NCI-H774 (cell line): ENCODE results near the gene FAM151A.

ENCODE experiments used
- DNase-seq: peaks from one replicate; lab custom pipeline; 2025; lab: John Stamatoyannopoulos, UW

FAM151A gene

GRCh38 chr1:54604051-54604450, 19.3 kb downstream of the FAM151A start:
- no peak for DNase-seq

DNA sequence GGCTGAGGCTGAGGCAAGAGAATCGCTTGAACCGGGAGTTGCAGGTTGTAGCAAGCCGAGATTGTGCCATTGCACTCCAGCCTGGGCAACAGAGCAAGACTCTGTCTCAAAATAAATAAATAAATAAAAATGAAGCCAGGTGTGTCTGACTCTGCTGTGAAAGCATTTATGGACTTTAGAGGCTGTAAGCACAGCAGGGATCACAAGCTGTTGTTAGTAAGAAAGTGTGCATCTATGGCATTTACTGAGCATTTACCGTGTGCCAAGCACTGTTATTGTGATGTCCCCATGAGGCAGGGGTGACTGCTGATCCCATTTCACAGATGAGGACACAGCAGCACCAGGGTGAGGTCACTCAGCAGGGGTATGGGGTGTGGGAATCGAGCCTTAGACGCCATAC, 20.1 kb downstream of the FAM151A start:
- no peak for DNase-seq

DNA sequence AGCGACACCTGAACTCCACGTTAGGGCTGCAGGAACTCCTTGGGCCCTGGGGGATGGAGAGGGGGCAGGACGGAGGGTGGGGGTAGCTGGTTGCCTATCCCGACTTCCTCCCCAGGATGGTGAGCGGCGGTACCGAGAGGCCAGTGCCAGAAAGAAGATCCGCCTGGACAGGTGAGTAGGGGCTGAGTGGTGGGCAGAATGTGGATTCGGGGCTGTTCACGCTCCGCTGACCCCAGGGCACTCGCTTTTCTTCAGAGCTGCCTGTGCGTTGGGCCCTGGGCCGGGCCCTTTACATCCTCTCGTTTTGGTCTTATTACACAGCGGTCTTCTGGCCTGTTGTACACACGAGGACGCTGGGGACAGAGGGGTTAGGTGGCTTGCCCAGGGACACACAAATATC, 20.8 kb downstream of the FAM151A start:
- no peak for DNase-seq

- no peak for DNase-seq
These were observed 21.6 kb downstream of the FAM151A start for GRCh38 chr1:54601730-54602129.

- DNase-seq = no peak
These were observed 22.2 kb downstream of the FAM151A start for GRCh38 chr1:54600947-54601721.

DNA sequence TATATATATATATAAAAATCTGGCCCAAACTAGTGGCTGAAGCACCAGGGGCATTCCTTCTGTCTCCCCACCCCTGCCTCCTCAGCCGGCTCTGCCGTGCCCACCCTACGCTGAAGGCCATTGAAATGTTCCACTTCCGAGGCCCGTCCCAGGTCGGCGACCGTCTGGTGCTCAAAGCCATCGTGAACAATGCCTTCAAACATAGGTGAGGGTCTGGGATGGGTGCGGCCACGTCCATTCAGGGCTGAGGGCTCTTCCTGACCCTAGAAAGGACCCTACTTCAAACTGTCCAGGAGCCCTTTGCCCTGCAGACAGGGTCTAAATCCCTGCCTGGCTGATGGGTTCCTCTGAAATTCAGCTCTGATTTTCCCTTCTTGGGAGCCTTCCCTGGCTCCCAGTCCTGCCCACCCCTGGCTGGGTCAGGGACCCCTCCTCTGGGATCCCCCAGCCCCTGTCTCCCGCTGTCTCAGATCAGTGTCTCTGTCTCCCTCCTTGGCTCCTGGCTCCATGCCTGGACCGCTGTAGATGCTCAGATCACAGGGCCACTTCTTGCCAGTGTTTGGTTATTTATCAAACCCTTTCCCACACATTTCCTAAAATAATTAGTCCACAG, 24.0 kb downstream of the FAM151A start:
- no peak for DNase-seq

- no peak for DNase-seq
These were observed 25.8 kb downstream of the FAM151A start for GRCh38 chr1:54597455-54598030.

DNA sequence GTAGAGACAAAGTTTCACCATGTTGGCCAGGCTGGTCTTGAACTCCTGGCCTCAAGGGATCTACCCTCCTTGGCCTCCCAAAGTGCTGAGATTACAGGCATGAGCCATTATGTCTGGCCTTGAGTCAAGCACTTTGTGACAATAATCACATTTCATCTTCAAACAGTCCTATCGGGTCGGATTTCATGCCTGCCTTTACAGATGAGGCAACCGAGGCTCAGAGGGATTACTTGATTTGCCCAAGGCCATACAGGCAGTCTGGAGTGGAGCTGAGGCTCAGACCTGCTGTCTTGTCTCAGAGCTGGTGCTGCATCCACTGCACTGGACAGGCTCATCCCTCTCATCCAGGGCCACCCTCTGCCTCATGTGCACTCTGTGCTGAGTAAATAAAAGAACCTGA, 26.6 kb downstream of the FAM151A start:
- DNase-seq = no peak

DNA sequence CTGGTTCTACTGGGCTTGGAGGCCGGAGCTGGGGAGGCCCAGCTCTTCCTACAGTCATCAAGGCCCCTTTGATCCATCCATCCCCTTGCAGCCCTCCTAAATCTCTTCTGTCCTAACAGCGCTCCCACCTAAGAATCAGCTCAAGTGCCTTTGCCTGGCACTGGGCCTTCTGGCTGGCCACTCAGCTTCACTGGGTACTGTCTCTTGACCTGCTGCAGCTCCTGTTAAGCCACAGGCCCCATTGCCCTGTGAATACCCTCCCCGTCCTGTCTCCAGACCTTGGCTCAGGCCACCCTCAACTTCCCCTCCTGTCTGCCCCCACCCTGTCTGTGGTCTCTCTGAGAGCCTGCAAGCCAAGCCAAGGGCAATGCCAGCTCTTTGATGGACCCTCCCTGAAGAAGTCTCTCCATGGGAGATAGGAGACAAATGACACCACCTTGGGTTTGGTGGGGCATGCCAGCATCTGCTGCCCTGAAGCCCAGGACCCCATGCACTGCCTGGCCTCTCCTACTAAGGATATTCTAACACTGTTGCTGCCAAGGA, 27.3 kb downstream of the FAM151A start:
- DNase-seq = no peak

GRCh38 chr1:54594463-54594862, 28.9 kb downstream of the FAM151A start:
- no peak for DNase-seq

DNA sequence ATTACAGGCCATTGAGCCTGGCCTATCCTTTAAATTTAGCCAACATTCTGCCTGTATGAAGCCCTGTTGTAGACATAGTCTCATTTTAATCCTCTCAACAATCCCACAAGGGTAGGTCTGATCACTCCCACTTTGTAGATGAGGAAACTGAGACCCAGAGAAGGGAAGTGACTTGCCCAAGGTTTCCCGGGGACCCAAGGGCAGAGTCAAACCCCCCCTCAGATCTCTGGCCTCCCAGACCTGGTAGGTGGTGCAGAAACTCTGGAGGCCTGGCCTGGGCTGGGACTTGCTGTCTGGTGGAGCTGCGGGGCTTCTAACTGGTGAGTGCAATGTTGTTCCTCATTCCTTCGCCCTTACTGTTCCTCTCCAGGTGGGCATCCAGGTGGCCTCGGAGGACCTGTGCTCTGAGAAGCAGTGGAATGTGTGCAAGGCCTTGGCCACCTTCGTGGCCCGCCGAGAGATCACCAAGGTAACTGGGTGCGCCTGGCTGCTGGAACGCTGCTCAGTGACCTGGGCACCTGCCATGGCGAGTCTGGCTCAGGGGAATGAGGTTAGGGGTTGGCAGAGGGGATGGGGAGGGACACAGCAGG, 29.7 kb downstream of the FAM151A start:
- no peak for DNase-seq

DNA sequence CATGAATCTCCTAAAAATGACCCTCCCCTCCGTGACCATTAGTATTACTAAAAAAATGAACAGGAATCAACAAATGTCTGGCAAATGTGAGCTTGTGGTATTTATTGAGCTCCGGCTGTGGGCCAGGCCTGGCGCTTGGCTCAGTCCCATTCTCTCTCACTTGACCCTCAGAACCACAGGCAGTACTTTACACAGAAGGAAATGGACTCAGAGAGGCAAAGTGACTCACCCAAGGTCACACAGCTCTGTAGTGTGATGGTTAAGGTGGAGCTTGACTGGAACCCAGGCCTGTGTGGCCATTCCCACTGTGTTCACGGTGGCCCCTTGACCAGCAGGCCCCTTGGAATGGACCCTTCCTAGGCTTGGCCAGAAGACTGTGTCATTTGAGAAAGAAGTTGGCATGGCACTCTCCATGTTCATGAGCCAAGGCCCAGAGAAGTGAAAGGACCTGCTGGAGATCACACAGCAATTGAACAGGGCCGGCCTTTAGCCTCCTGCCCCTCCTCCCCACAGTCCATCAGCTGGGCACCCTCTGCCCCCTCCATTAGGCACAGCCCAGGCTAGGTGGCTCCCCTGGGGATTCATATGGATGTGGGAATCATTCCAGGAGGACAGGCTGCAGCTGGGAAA, 32.1 kb downstream of the FAM151A start:
- no peak for DNase-seq

DNA sequence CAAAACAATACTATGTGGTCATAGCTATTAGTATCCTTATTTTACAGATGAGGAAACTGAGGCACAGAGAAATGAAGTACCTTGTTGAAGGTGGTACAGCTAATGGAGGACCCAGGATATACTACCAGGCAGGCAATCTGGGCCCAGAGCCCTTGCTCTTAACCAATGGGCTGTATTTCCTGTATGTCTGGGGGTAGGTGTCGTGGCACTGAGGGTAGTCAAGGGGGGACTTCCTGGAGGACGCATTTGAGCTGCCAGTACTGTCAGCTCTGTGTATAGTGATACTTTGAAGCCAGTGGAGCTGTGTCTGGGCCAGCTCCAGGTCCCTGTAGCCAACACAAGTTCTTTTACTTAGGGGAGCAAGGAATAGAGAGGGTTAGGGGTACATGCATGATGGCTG, 34.9 kb downstream of the FAM151A start:
- no peak for DNase-seq

DNA sequence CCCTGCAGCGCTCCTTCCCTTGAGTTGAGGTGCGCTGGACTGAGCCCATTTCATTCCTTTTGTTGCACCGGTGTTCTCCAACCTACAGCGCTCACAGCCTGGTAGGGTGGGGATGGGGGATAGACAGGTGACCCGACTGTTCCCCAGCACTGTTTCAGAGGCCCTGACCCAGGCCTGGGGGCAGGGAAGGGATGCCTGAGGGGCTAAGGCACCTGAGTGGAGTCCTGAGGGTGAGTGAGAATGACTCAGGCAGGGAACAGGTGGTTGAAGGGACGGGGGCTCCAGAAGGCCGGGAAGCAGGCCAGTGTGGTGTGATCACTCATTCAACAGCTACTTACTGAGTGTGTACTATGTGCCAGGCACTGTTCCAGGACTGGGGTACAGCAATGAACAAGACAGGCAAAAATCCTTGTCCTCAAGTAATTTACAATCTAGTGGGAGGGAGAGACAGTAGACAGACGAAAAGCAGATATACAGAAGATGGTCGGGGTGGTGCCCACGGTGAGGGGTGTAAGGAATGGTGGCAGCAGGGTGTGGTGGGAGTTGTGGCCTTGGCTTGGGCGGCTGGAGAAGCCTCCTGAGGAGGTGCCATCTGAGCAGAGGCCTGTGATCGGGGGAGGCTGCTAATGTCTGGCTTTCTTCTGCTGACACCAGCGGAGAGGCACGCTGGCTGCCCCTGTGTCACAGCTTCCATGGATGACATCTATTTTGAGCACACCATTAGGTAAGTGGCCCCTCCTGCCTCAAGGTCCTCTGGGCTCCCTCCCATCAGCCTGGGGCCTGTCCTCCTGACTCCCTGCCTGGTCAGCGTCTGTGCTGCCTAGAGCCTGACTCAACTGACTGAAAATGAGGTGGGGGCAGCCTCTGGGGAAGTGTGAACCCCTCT, 37.9 kb downstream of the FAM151A start:
- DNase-seq = no peak

DNA sequence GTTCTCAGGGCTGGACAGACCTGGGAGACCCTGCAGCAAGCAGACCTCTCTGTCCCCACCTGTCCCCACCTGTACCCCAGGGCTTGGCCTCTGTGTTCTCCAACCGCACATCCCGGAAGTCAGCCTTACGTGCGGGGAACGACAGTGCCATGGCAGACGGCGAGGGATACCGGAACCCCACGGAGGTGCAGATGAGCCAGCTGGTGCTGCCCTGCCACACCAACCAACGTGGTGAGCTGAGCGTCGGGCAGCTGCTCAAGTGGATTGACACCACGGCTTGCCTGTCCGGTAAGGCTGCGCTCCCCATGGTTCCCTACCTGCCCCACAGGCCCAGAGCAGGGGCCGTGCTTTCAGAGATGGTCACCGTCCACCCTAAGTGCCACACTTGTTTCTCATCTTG, 38.8 kb downstream of the FAM151A start:
- no peak for DNase-seq

- DNase-seq = no peak
These were observed 39.5 kb downstream of the FAM151A start for GRCh38 chr1:54583871-54584270.

DNA sequence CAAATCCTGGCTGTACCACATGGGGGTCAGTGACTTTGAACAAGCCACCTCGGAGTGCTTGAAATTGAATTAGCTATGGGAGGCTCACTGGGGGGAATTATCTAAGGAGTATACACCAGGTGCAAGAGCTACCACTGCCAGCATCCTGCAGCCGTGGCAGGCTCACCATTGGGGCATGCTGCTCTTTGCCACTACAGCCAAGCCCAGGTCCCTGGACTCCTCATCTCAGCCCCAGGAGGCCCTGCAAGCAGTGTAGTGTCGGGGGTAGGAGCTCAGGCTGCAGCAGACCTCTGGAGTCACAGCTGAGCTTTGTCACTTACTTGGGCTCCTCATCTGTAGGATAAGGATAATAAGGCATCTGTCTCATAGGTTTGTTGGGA, 40.0 kb downstream of the FAM151A start:
- no peak for DNase-seq

- peak; percentile 80 for DNase-seq
These were observed 40.6 kb downstream of the FAM151A start for GRCh38 chr1:54582566-54583306.

DNA sequence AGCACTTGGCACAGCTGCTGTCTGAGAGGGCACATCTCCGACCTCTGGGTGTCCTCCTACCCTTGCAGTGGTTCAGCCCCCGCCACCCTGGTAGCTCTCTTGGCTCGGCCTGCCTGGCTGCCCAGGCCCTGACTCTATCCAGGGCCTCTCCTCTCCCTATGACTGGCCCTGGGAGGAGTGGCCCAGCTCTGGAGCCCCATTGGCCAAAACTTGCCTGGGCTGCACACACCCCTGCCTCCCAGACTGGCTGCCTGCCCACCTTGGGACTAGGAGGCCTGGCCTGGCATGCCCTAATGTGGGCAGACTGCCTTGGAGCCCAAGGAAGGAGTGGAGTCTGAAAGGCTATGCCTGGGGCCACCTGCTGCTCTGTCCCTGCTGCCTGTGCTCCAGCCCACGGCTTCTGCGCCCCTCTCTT, 41.7 kb downstream of the FAM151A start:
- DNase-seq = peak; percentile 31

GRCh38 chr1:54580856-54581550, 42.3 kb downstream of the FAM151A start:
- no peak for DNase-seq
